Breast epithelium (tissue), 4 donors: Measurements from ENCODE around the gene CAV1. TPM values are rescaled to one million over a fixed set of nuclear protein-coding genes. Genes with fewer than 3 reads are reported as not detected.
A peak's percentile ranks its signal among the peaks of the same experiment; 100 is the strongest.

Experiments
- DNase-seq, 2 donors: peaks; one replicate each; pipeline ENCODE4 v3.0.0-alpha.2; 2019; ENCODE audit warnings: low spot score in 2 of 2
- H3K27ac ChIP-seq, 2 donors: fragments of 200-600 bp; sonication (generic) in 1 of 2; one replicate each; pipeline ENCODE4 v1.5.1; 2016 to 2019; ENCODE audit warnings: mild to moderate bottlenecking in 1 of 2
- H3K27me3 ChIP-seq, 2 donors: fragments of 200-600 bp; sonication (generic) in 1 of 2; one replicate each; pipeline versions ENCODE4 v1.5.1 to v1.6.0; 2017 to 2019; ENCODE audit warnings: control low read depth in 1 of 2, mild to moderate bottlenecking in 1 of 2
- H3K36me3 ChIP-seq: fragments of 200-600 bp; one replicate; pipeline ENCODE4 v1.5.1; 2019
- H3K4me1 ChIP-seq, 2 donors: fragments of 200-600 bp; sonication (generic); one replicate each; pipeline ENCODE4 v1.5.1; 2016 to 2019; ENCODE audit warnings: control low read depth in 1 of 2
- H3K4me3 ChIP-seq, 3 donors: fragments of 200-600 bp; sonication (generic); 1 replicate in 2 of 3; 2 replicates in 1 of 3; pipeline ENCODE4 v1.5.1; 2016 to 2019; ENCODE audit warnings: mild to moderate bottlenecking in 3 of 3, moderate library complexity in 2 of 3
- H3K9me3 ChIP-seq, 2 donors: fragments of 200-600 bp; sonication (generic) in 1 of 2; one replicate each; pipeline ENCODE4 v1.5.1; 2016 to 2019; ENCODE audit warnings: control low read depth in 1 of 2
- POLR2A ChIP-seq: fragments of 450-650 bp; IDR thresholded peaks from one replicate; pipeline ENCODE4 v1.6.1; 2016; ENCODE audit warnings: antibody characterized with exemption, mild to moderate bottlenecking, moderate library complexity
- POLR2AphosphoS5 ChIP-seq, 3 donors: sonication (generic); formaldehyde crosslinking; IDR thresholded peaks; one replicate each; pipeline ENCODE4 v1.6.1; 2017; ENCODE audit warnings: antibody characterized with exemption in 3 of 3
- intact Hi-C: fragments of 100-400 bp; cut with DNase I; formaldehyde crosslinking; loops from one replicate; pipeline ENCODE4 v1.15.1; 2023; ENCODE audit warnings: low total_unique reads
- total RNA-seq, 3 donors: library from RNA; depleted of rRNA; stranded (reverse); fragments of >200 nt; gene quantifications; one replicate each; pipeline ENCODE4 v1.1.0, GENCODE V29; 2016
- TF ChIP-seq, protein P1 (sequence below), 3 donors: fragments of 450-650 bp; IDR thresholded peaks; one replicate each; pipeline ENCODE4 v1.5.1; 2016 to 2017; ENCODE audit warnings: antibody characterized with exemption in 3 of 3, mild to moderate bottlenecking in 3 of 3, moderate library complexity in 3 of 3

CAV1 gene
- total RNA-seq, 3 donors from 2014 or later = 117 to 729 (median 154) TPM

DNA sequence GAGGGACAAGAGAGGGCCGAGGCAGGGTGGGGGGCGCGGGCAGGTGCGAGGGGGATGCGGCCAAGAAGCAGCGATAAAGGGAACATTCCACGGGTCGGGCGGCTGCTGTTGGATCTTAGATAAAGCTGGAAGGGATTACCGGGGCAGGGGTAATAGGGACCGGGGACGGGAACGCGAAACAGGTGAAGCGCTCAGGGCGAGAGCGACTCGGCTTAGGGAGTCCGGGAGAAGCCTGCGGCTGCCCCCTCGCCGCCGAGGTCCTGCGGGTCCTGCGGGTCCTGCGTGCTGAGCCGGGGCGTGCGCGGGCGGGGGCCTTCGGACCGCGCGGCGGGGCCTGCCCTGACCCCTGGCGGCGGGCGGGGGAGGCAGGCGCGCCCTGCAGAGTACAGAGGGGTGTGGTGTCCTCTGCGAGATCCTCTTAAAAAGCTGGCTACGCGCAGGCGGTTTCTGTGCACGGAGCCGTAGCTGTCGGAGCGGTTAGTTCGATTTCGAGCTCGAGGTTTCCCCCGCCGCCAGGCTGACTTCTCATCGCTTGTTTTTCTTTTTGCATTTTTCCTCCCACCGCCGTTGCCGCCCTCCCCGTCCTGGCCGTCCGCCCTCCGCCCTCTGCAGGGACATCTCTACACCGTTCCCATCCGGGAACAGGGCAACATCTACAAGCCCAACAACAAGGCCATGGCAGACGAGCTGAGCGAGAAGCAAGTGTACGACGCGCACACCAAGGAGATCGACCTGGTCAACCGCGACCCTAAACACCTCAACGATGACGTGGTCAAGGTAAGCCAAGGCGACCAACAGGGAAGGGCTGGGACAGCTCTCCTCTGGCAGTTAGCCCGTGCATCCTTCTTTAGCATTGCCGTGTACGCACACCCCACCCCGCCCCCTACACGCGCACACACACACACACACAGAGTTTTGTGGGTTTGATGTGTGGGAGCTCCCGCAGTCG is 1.4 kb downstream of the CAV1 start:
- intact Hi-C loops = loop anchor here (10.0 kb wide), 1 partner anchor 59 kb away; no protein-coding TSS in a partner anchor
- Histone ChIP-seq H3K4me1 (no peaks in the 10 kb centered on the region), H3K9me3 (no peaks in the 10 kb centered on the region), H3K27me3 (no peaks in the 10 kb centered on the region), H3K36me3 (no peaks in the 10 kb centered on the region), H3K27ac (peak overlapping the region; percentile 87 to 92), H3K4me3 (peak overlapping the region; percentile 66 to 82 (median 77))
- TF ChIP-seq POLR2A (no peak), POLR2AphosphoS5 (IDR thresholded peaks at IDR 0.05) (peak in 2 of 3 donors; percentile 16)
- TF ChIP-seq, protein P1, sequence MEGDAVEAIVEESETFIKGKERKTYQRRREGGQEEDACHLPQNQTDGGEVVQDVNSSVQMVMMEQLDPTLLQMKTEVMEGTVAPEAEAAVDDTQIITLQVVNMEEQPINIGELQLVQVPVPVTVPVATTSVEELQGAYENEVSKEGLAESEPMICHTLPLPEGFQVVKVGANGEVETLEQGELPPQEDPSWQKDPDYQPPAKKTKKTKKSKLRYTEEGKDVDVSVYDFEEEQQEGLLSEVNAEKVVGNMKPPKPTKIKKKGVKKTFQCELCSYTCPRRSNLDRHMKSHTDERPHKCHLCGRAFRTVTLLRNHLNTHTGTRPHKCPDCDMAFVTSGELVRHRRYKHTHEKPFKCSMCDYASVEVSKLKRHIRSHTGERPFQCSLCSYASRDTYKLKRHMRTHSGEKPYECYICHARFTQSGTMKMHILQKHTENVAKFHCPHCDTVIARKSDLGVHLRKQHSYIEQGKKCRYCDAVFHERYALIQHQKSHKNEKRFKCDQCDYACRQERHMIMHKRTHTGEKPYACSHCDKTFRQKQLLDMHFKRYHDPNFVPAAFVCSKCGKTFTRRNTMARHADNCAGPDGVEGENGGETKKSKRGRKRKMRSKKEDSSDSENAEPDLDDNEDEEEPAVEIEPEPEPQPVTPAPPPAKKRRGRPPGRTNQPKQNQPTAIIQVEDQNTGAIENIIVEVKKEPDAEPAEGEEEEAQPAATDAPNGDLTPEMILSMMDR (IDR thresholded peaks at IDR 0.05) = peak in 1 of 3 donors; percentile 88
- DNase-seq = peak; percentile 63 to 68

DNA sequence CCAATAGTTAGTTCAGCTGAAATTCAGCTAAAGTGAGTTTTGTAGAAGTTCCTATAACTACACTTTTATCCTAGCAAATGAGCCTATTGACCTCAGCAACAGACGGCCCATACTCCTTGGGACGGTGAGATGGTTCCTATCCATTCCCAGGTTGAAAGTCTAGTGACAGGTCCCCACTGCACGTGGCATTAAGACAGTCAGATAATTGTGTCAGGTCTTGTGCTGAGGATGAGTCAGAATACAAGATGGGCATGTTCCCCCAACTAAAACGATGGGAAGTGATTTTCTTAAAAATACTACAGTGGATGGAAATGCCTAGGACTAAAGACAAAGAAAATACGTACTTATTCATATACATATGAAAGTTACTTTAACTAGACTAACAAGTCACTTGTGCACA is 2.1 kb downstream of the CAV1 start:
- Histone ChIP-seq H3K36me3 (no peaks in the 10 kb centered on the region), H3K4me1 (no peaks in the 10 kb centered on the region), H3K27ac (peak overlapping the region; percentile 87 to 92), H3K4me3 (peak overlapping the region; percentile 66 to 82 (median 77)), H3K9me3 (no peaks in the 10 kb centered on the region), H3K27me3 (no peaks in the 10 kb centered on the region)
- TF ChIP-seq POLR2AphosphoS5 (IDR thresholded peaks at IDR 0.05) = no peak
- no peak for TF ChIP-seq POLR2A
- TF ChIP-seq, protein P1 (IDR thresholded peaks at IDR 0.05) = no peak
- no peak for DNase-seq
- intact Hi-C loops = loop anchor here (10.0 kb wide), 1 partner anchor 58 kb away; no protein-coding TSS in a partner anchor

DNA sequence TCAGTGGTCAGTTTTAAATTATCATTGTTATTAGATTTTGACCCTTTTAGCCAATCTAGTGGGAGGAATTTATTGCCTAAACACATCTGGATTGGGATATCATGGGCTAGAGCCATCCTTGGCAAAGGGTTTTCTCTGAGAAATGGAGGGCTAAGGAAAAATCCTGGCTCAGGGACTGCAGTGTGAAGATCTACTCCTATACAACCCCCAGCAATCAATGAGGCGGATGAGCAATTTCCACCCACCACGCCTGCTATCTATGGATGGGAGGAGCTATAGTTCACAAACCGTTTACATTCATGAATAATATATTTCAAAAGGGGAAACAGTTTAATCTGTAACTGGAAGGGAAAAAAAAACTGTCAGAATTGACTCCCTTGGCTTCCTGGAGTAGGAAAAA is 2.7 kb downstream of the CAV1 start:
- no peaks in the 10 kb centered on the region for H3K27me3 ChIP-seq
- no peaks in the 10 kb centered on the region for H3K9me3 ChIP-seq
- H3K27ac ChIP-seq = peak overlapping the region; percentile 87 to 92
- TF ChIP-seq POLR2AphosphoS5 (IDR thresholded peaks at IDR 0.05) (no peak), POLR2A (no peak)
- TF ChIP-seq, protein P1 (IDR thresholded peaks at IDR 0.05) = no peak
- intact Hi-C loops = loop anchor here (10.0 kb wide), 1 partner anchor 57 kb away; no protein-coding TSS in a partner anchor
- H3K4me1 ChIP-seq = no peaks in the 10 kb centered on the region
- peak overlapping the region; percentile 66 to 82 (median 77) for H3K4me3 ChIP-seq
- no peaks in the 10 kb centered on the region for H3K36me3 ChIP-seq
- no peak for DNase-seq

DNA sequence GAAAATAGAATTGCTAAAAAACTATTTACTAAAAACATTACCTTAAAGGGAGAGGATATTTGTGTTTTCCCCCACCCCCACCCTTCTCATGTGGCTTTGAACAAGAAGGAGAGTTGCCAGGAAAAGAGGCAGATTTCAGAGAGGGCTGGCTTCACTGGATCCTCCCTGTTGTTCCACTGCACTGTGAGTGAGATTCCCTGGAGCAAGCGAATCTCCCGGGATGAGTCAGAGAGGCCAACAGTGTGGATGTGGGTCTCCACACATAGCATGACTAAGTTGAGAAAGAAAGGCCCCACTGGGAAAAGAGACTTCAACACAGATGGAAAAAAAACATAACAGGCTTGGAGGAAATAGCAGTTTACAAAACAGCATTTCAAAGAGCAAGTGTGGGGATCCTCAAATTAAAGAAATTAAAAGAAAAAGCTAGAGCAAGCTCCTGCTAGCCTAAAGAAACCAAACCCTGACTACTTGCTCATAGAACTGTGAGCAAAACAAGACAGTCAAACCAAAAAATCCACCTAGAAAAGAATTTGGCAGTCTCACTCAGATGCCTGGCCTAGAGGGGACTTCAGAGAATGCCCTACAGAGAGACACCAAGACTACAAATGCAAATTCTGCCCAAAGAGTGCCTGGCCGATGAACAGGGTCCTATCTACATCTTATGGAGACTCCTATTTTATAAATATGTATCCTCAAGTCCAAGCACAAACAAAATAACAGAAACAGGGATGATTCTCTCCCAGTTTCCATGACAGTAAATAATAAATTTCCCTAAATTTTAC is 3.4 kb downstream of the CAV1 start:
- DNase-seq = no peak
- Histone ChIP-seq H3K27ac (peak overlapping the region; percentile 87 to 92), H3K4me1 (no peaks in the 10 kb centered on the region), H3K36me3 (no peaks in the 10 kb centered on the region), H3K27me3 (no peaks in the 10 kb centered on the region), H3K9me3 (no peaks in the 10 kb centered on the region), H3K4me3 (peak overlapping the region; percentile 66 to 82 (median 77))
- intact Hi-C loops = loop anchor here (10.0 kb wide), 1 partner anchor 57 kb away; no protein-coding TSS in a partner anchor
- peak in 1 of 3 donors; percentile 26 for TF ChIP-seq POLR2AphosphoS5 (IDR thresholded peaks at IDR 0.05)
- TF ChIP-seq, protein P1 (IDR thresholded peaks at IDR 0.05) = no peak
